ENCODE results near the gene CCL19.
A peak's percentile ranks its signal among the peaks of the same experiment; 100 is the strongest.

Gene CCL19

DNA sequence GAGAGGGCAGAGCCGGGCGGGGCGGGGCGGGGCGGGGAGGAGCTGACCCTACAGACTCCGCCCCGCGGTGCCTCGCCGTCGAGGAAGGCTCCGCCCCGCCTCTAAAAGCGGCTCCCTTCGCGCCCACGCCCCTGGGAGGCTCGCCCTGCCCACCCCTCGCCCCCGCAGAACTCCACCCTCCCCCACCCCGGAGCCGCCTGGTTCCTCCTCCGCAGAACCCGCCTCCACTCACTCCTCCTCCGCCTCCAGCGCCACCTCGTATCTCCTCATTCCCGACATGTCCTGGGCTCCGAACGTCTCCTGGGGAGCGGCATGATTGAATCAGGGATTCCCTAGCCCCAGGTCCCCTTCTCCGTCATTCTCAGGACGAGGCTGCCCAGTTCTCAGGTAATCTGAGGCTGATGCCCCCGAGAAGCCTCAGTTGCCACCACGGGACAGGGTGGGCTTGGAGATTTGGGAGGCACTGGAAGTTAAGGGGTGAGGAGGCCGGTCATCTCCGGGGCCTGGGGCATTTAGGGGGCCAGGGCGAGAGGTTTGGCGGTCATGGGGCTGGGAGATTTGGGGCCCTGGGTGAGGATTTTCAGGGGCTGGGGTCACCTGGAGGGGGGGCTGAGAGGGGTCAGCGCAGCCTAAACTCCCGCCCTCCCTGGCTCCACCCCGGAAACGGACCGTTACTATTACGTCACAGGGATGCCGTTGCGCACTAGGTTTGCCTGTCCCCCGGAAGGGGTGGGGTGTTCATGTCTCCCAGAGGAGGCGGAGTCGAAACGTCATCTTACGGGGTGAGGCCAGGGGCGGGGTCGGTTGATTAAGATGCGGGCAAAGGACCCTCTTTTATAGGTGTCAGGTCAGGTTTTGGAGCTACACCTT lies 25.5 kb downstream of the CCL19 start:
- H3K9ac ChIP-seq (ENCODE audit: low read length): peak overlapping the region; percentile 99
- peak overlapping the region; percentile 96 for H3K4me2 ChIP-seq (ENCODE audit: low read length)
- H3K27ac ChIP-seq (ENCODE audit: low read length): peak overlapping the region; percentile 85
- peaks cover 7% of the 10 kb centered on the region for H3K4me1 ChIP-seq (ENCODE audit: low read length)
- peak overlapping the region; percentile 96 for H3K4me3 ChIP-seq (ENCODE audit: low read length)
- H3K27me3 ChIP-seq (ENCODE audit: low read depth, low read length): no peaks in the 10 kb centered on the region
- H3K36me3 ChIP-seq (replicated peaks; ENCODE audit: low read depth, low read length): peaks cover 9% of the 10 kb centered on the region
- H2AFZ ChIP-seq (ENCODE audit: low read depth, low read length): peak overlapping the region; percentile 93
- H3K79me2 ChIP-seq (ENCODE audit: low read length): no peaks in the 10 kb centered on the region
- TF ChIP-seq, protein P1, sequence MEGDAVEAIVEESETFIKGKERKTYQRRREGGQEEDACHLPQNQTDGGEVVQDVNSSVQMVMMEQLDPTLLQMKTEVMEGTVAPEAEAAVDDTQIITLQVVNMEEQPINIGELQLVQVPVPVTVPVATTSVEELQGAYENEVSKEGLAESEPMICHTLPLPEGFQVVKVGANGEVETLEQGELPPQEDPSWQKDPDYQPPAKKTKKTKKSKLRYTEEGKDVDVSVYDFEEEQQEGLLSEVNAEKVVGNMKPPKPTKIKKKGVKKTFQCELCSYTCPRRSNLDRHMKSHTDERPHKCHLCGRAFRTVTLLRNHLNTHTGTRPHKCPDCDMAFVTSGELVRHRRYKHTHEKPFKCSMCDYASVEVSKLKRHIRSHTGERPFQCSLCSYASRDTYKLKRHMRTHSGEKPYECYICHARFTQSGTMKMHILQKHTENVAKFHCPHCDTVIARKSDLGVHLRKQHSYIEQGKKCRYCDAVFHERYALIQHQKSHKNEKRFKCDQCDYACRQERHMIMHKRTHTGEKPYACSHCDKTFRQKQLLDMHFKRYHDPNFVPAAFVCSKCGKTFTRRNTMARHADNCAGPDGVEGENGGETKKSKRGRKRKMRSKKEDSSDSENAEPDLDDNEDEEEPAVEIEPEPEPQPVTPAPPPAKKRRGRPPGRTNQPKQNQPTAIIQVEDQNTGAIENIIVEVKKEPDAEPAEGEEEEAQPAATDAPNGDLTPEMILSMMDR (IDR thresholded peaks at IDR 0.05; ENCODE audit: low read depth, low read length): no peak
- no peak for TF ChIP-seq EZH2phosphoT487 (IDR thresholded peaks at IDR 0.05; ENCODE audit: low read depth)
- H3K9me3 ChIP-seq (ENCODE audit: insufficient read depth, low read length): no peaks in the 10 kb centered on the region
- H4K20me1 ChIP-seq (ENCODE audit: insufficient read depth, low read length): no peaks in the 10 kb centered on the region

DNA sequence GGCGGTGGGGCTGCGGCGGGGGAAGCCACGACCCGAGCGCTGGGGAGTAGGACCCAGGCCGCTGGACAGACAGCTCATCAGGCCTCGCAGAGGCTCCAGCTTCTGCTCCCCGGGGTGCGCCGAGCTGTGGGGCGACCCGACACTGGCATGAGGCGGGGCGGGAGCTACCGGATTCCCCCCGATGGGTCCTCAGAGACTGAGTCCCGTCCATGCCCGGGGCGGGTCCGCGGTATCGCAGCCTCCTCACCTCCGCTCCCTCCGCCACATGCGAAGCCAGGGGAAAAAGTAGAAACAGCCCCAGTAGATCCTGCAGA lies 26.1 kb downstream of the CCL19 start:
- Histone ChIP-seq H3K79me2 (ENCODE audit: low read length) (no peaks in the 10 kb centered on the region), H4K20me1 (ENCODE audit: insufficient read depth, low read length) (no peaks in the 10 kb centered on the region), H3K9me3 (ENCODE audit: insufficient read depth, low read length) (no peaks in the 10 kb centered on the region), H3K27ac (ENCODE audit: low read length) (peak overlapping the region; percentile 49), H3K9ac (ENCODE audit: low read length) (peak overlapping the region; percentile 59), H2AFZ (ENCODE audit: low read depth, low read length) (0 out of 2 replicates have a peak overlapping the region, but pooled peaks have one; percentile 17), H3K27me3 (ENCODE audit: low read depth, low read length) (no peaks in the 10 kb centered on the region), H3K4me1 (ENCODE audit: low read length) (peaks cover 8% of the 10 kb centered on the region), H3K4me2 (ENCODE audit: low read length) (peak overlapping the region; percentile 93), H3K4me3 (ENCODE audit: low read length) (peak overlapping the region; percentile 96), H3K36me3 (replicated peaks; ENCODE audit: low read depth, low read length) (peaks cover 9% of the 10 kb centered on the region)
- TF ChIP-seq, protein P1 (IDR thresholded peaks at IDR 0.05; ENCODE audit: low read depth, low read length): no peak
- TF ChIP-seq EZH2phosphoT487 (IDR thresholded peaks at IDR 0.05; ENCODE audit: low read depth): no peak

DNA sequence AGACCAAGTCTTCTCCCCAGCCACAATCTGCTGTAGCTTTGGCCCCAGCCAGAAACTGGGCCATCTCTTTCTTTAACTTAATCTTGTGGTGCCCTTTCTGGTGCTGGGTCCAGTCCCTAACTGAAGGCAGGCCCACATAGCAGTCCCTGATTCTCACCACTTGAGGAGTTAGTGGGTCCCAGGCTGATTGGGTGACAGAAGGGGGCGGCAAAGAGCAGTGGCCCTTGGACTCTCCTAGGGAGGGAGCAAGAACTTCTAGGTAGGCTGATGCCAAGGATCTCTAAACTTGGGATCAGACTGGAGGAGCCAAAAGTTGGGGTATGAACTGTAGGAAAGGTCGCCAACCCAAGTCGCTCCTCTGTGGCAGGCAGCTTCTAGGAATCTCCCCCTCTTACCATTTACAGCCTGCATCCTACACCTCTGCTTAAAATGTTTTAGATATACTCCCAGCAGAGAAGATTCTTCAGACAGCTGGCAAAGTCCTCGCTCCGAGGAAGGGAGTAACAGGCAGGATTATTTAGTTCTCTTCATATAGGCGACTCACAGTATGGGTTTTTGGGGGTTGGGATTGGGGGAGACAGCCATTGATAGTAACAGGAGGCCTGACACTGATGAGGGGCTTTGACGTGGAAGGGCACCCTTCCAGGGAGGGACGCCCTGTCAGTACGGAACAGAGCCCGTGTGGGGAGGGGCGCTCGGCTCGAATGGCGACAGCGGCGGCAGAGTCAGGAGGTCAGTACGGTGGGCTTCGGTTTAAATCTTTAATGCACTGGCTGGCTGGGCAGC lies 26.6 kb downstream of the CCL19 start:
- peak overlapping the region; percentile 93 for H3K4me2 ChIP-seq (ENCODE audit: low read length)
- TF ChIP-seq, protein P1 (IDR thresholded peaks at IDR 0.05; ENCODE audit: low read depth, low read length): peak; percentile 94
- no peak for TF ChIP-seq EZH2phosphoT487 (IDR thresholded peaks at IDR 0.05; ENCODE audit: low read depth)
- H3K9ac ChIP-seq (ENCODE audit: low read length): peak overlapping the region; percentile 59
- H3K27ac ChIP-seq (ENCODE audit: low read length): peak overlapping the region; percentile 49
- peaks cover 4% of the 10 kb centered on the region for H3K36me3 ChIP-seq (replicated peaks; ENCODE audit: low read depth, low read length)
- peaks cover 14% of the 10 kb centered on the region for H3K4me1 ChIP-seq (ENCODE audit: low read length)
- no peaks in the 10 kb centered on the region for H4K20me1 ChIP-seq (ENCODE audit: insufficient read depth, low read length)
- H3K9me3 ChIP-seq (ENCODE audit: insufficient read depth, low read length): no peaks in the 10 kb centered on the region
- H3K79me2 ChIP-seq (ENCODE audit: low read length): no peaks in the 10 kb centered on the region
- 0 out of 2 replicates have a peak overlapping the region, but pooled peaks have one; percentile 17 for H2AFZ ChIP-seq (ENCODE audit: low read depth, low read length)
- no peaks in the 10 kb centered on the region for H3K27me3 ChIP-seq (ENCODE audit: low read depth, low read length)
- H3K4me3 ChIP-seq (ENCODE audit: low read length): peak overlapping the region; percentile 96

DNA sequence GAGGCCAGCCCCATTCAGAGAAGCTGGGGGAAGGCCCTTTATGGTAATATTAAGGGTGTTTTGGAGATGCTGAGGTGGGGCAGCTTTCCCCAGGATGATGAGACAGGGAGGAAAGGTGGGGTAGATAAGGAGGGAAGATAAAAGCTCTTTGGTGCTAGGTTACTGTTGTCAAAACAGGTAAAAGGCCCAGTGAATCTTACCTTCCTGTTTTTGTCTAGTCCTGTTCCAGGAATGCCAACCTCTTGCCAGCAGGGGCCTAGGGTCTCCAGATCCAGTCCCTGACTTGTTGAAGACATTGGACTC lies 27.8 kb downstream of the CCL19 start:
- Histone ChIP-seq H3K36me3 (replicated peaks; ENCODE audit: low read depth, low read length) (no peaks in the 10 kb centered on the region), H2AFZ (ENCODE audit: low read depth, low read length) (no peak overlapping the region), H3K9ac (ENCODE audit: low read length) (no peak overlapping the region), H3K4me1 (ENCODE audit: low read length) (peaks cover 19% of the 10 kb centered on the region), H3K4me2 (ENCODE audit: low read length) (no peak overlapping the region), H3K27me3 (ENCODE audit: low read depth, low read length) (no peaks in the 10 kb centered on the region), H3K79me2 (ENCODE audit: low read length) (no peaks in the 10 kb centered on the region), H4K20me1 (ENCODE audit: insufficient read depth, low read length) (no peaks in the 10 kb centered on the region), H3K9me3 (ENCODE audit: insufficient read depth, low read length) (no peaks in the 10 kb centered on the region), H3K4me3 (ENCODE audit: low read length) (no peak overlapping the region), H3K27ac (ENCODE audit: low read length) (no peak overlapping the region)
- no peak for TF ChIP-seq EZH2phosphoT487 (IDR thresholded peaks at IDR 0.05; ENCODE audit: low read depth)
- TF ChIP-seq, protein P1 (IDR thresholded peaks at IDR 0.05; ENCODE audit: low read depth, low read length): no peak
